Suppressor macrophage treated with lipopolysaccharide for 4 hours (primary cell): ENCODE data around the gene RALGDS.
"Not testable (repeated sequence)": the region's sequence is repeated elsewhere in the genome, so short reads cannot be mapped to it uniquely, and the experiment has no call there.

Source experiments
- DNase-seq: peaks from one replicate; pipeline ENCODE4 v3.0.0-alpha.2; 2020

RALGDS gene

GRCh38 chr9:133083688-133084087 is 37.4 kb downstream of the RALGDS start:
- not testable (repeated sequence) for DNase-seq

GRCh38 chr9:133081957-133082644 is 38.9 kb downstream of the RALGDS start:
- DNase-seq: not testable (repeated sequence)

GRCh38 chr9:133080786-133081779 is 40.0 kb downstream of the RALGDS start:
- not testable (repeated sequence) for DNase-seq

GRCh38 chr9:133080161-133080560 is 40.9 kb downstream of the RALGDS start:
- no peak for DNase-seq

- no peak for DNase-seq
These were observed 42.6 kb downstream of the RALGDS start for GRCh38 chr9:133078486-133078885.

- DNase-seq: no peak
These were observed 44.3 kb downstream of the RALGDS start for GRCh38 chr9:133076691-133077090.

- no peak for DNase-seq
These were observed 45.0 kb downstream of the RALGDS start for GRCh38 chr9:133075925-133076630.

- no peak for DNase-seq
These were observed 46.9 kb downstream of the RALGDS start for GRCh38 chr9:133074111-133074651.

GRCh38 chr9:133073086-133074014 is 47.7 kb downstream of the RALGDS start:
- DNase-seq: no peak

GRCh38 chr9:133072210-133072609 is 48.8 kb downstream of the RALGDS start:
- not testable (repeated sequence) for DNase-seq

- DNase-seq: no peak
These were observed 49.4 kb downstream of the RALGDS start for GRCh38 chr9:133071484-133072150.

- not testable (repeated sequence) for DNase-seq
These were observed 50.1 kb downstream of the RALGDS start for GRCh38 chr9:133070985-133071384.

- not testable (repeated sequence) for DNase-seq
These were observed 50.5 kb downstream of the RALGDS start for GRCh38 chr9:133070500-133070961.

GRCh38 chr9:133068431-133068830 is 52.6 kb downstream of the RALGDS start:
- DNase-seq: not testable (repeated sequence)

- DNase-seq: no peak
These were observed 53.2 kb downstream of the RALGDS start for GRCh38 chr9:133067813-133068212.

GRCh38 chr9:133067006-133067405 is 54.0 kb downstream of the RALGDS start:
- DNase-seq: no peak

- DNase-seq: no peak
These were observed 54.7 kb downstream of the RALGDS start for GRCh38 chr9:133066181-133066983.

GRCh38 chr9:133065070-133065388 is 56.0 kb downstream of the RALGDS start:
- no peak for DNase-seq

GRCh38 chr9:133064241-133065069 is 56.6 kb downstream of the RALGDS start:
- DNase-seq: no peak
